Hematopoietic multipotent progenitor cell treated with erythropoietin and hydrocortisone succinate and interleukin-3 and kit ligand, for 4 days (in vitro differentiated cells): Measurements from ENCODE around the gene ICAM2.
"Not testable (repeated sequence)": the region's sequence is repeated elsewhere in the genome, so short reads cannot be mapped to it uniquely, and the experiment has no call there.

ENCODE experiments used
- DNase-seq: peaks from one replicate; pipeline ENCODE4 v3.0.0-alpha.2; 2015

The ICAM2 gene

GRCh38 chr17:64008830-64009229 is 11.6 kb downstream of the ICAM2 start:
- no peak for DNase-seq

- DNase-seq = no peak
Measured at GRCh38 chr17:64008346-64008745, 12.1 kb downstream of the ICAM2 start.

GRCh38 chr17:64007838-64008282 is 12.6 kb downstream of the ICAM2 start:
- no peak for DNase-seq

- DNase-seq = not testable (repeated sequence)
Measured at GRCh38 chr17:64007089-64007837, 13.2 kb downstream of the ICAM2 start.

- peak; percentile 97 for DNase-seq
Measured at GRCh38 chr17:64006361-64007088, 13.9 kb downstream of the ICAM2 start.

GRCh38 chr17:64005734-64006167 is 14.7 kb downstream of the ICAM2 start:
- DNase-seq = peak; percentile 92

- no peak for DNase-seq
Measured at GRCh38 chr17:64004903-64005733, 15.3 kb downstream of the ICAM2 start.

GRCh38 chr17:64004218-64004770 is 16.1 kb downstream of the ICAM2 start:
- no peak for DNase-seq

- DNase-seq = no peak
Measured at GRCh38 chr17:64003526-64004121, 16.8 kb downstream of the ICAM2 start.

- DNase-seq = no peak
Measured at GRCh38 chr17:64002658-64003525, 17.5 kb downstream of the ICAM2 start.

GRCh38 chr17:64001763-64002529 is 18.5 kb downstream of the ICAM2 start:
- DNase-seq = peak; percentile 28

- DNase-seq = no peak
Measured at GRCh38 chr17:64001091-64001579, 19.3 kb downstream of the ICAM2 start.

- peak; percentile 34 for DNase-seq
Measured at GRCh38 chr17:63999680-64000531, 20.5 kb downstream of the ICAM2 start.

GRCh38 chr17:63998721-63999679 is 21.4 kb downstream of the ICAM2 start:
- peak; percentile 36 for DNase-seq

- peak; percentile 89 for DNase-seq
Measured at GRCh38 chr17:63998050-63998720, 22.2 kb downstream of the ICAM2 start, which contains the start of gene PRR29. PRR29 (plus strand) TSS chr17:63998351; CDS start chr17:63998365, 14 bp downstream.

GRCh38 chr17:63997341-63998048 is 22.9 kb downstream of the ICAM2 start:
- DNase-seq = no peak
